Measurements from ENCODE around the gene EIF5A. TPM values are rescaled to one million over a fixed set of nuclear protein-coding genes. Genes with fewer than 3 reads are reported as not detected.

Gene EIF5A
- total RNA-seq, 1 experiment from 2014 or later, result 345 TPM

DNA sequence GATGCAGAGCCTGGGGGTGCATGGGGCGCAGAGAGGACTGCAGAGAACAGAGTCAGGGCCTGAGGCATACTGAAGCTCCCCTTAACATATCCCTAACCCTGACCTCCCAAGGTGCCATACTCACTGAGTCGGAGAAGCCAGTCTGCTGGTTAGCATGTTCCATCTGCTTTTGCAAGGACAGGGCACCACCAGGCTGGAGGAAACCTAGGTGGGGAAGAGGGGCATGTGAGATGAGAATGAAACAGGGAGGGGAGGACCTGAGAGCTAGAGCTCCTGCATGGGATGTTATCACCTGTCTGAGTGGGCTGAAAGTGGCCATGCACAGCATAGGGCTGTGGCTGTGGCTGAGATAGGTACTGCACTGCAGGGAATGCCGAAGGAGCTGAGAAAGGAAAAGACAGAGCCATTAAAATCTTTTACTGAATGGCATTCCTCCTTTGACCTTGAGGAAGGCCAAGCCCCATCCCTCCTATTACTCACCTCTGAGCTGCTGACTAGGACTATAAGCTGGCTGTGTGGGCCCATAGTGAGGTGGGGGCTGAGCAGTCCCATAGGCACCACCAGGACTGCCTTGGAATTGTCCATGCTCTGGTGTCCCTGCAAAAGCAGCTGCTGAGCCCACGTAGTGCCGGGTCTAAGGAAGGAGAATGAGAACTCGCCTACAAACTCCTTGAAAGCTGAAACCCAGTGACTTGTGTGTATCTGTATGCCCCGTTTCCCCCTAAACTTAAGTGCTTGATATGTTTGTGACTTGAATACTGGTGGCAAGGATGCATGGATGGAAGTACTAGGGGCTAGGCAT, 5.9 kb downstream of the EIF5A start:
- Mint-ChIP-seq H3K9me3 (ENCODE audit: unreplicated experiment) (no peaks in the 10 kb centered on the region), H3K27ac (ENCODE audit: unreplicated experiment) (peak overlapping the region; percentile 21), H3K27me3 (ENCODE audit: insufficient read depth, unreplicated experiment) (no peaks in the 10 kb centered on the region), H3K4me3 (ENCODE audit: unreplicated experiment) (peak overlapping the region; percentile 82), H3K4me1 (ENCODE audit: low read depth, unreplicated experiment) (peaks cover 23% of the 10 kb centered on the region), H3K36me3 (ENCODE audit: insufficient read depth, unreplicated experiment) (peaks cover 66% of the 10 kb centered on the region)
- peaks cover 5% of the 10 kb centered on the region for H3K36me3 ChIP-seq (ENCODE audit: control insufficient read depth, insufficient read depth, low read length)
- H3K4me1 ChIP-seq, result peaks cover 4% of the 10 kb centered on the region; the same call in 1 of the 2 replicates
- ChIA-PET CTCF (interaction anchor here (0.9 kb wide), 1 partner anchor 17 kb away, joined by 3 read pairs; no protein-coding TSS in a partner anchor), POLR2A (interaction anchor here (1.0 to 1.1 kb wide), 2 partner anchors 16 to 30 kb away, joined by 3 to 7 read pairs; partner anchors contain the start of gene NEURL4)
- DNase-seq, result no peak
- H3K9me3 ChIP-seq, result no peaks in the 10 kb centered on the region
- peak in 1 of 2 experiments; percentile 4 for TF ChIP-seq CTCF (IDR thresholded peaks at IDR 0.05; ENCODE audit: insufficient read depth in 1 of 2, low read depth in 1 of 2, low read length in 1 of 2, severe bottlenecking in 1 of 2, unreplicated experiment in 1 of 2)
- H3K4me3 ChIP-seq (ENCODE audit: low read depth, low read length), result no peak overlapping the region; the same call in 1 of the 2 replicates
- no peaks in the 10 kb centered on the region for H3K27me3 ChIP-seq (replicated peaks; ENCODE audit: control insufficient read depth, insufficient read depth, low read length)
- BruUV-seq (replicated peaks), result no TSS peak
- intact Hi-C loops (cut with micrococcal nuclease; ENCODE audit: unreplicated experiment), result no loop called here

DNA sequence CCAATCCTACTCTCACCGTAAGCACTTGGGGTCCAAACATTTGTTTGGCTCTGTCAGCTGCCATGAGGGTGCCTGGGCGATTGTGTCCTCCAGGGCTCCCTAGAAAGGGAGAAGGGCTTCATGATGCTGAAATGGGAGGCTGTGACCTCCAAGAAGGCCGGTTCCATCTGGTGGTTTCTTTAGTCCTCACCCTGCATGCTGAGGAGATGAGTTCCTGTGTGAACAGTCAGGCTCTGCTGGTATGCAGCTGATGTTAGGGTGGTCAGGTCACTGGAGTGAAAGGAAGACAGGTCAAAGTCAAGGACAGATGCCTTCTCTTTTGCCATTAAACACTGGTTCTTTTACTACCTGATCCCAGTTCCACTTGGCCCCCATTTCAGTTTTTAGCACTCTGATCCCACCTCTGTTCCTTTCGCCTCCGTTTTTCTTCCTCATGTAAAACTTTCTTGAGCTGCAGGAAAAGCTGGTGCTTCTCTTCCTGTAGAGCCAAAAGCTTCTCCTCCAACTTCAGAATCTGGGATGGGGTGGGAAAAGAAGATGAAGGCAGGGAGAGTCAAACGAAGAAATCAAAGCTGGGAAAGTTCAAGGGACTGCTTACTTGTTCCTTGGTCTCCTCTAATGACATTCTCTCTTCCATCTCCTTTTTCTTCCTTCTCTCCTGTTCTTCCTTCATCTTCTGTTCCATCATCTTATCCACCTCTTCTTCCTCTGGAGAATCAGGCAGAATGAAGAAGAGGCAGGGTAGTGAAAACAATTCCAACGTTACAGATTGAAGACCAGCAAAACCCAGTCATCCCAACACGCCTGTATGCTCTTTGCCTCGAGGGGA, 6.7 kb downstream of the EIF5A start:
- BruUV-seq (replicated peaks), result TSS peak; percentile 76
- H3K4me1 ChIP-seq, result peaks cover 4% of the 10 kb centered on the region; the same call in 1 of the 2 replicates

More for the DNA sequence above, 6.7 kb downstream of the EIF5A start:
- peaks cover 58% of the 10 kb centered on the region for H3K36me3 Mint-ChIP-seq (ENCODE audit: insufficient read depth, unreplicated experiment)
- no peaks in the 10 kb centered on the region for H3K27me3 Mint-ChIP-seq (ENCODE audit: insufficient read depth, unreplicated experiment)
- H3K4me3 ChIP-seq (ENCODE audit: low read depth, low read length), result peak overlapping the region; percentile 82
- ChIA-PET POLR2A (interaction anchor here (0.6 to 1.1 kb wide), 2 partner anchors 15 to 31 kb away, joined by 3 to 7 read pairs (median 3); partner anchors contain the start of gene NEURL4), CTCF (interaction anchor here (0.9 kb wide), 1 partner anchor 16 kb away, joined by 3 read pairs; no protein-coding TSS in a partner anchor)
- H3K27me3 ChIP-seq (replicated peaks; ENCODE audit: control insufficient read depth, insufficient read depth, low read length), result no peaks in the 10 kb centered on the region
- DNase-seq, result no peak
- peaks cover 5% of the 10 kb centered on the region for H3K36me3 ChIP-seq (ENCODE audit: control insufficient read depth, insufficient read depth, low read length)
- H3K4me1 Mint-ChIP-seq (ENCODE audit: low read depth, unreplicated experiment), result peaks cover 23% of the 10 kb centered on the region
- TF ChIP-seq CTCF (IDR thresholded peaks at IDR 0.05; ENCODE audit: insufficient read depth in 1 of 2, low read depth in 1 of 2, low read length in 1 of 2, severe bottlenecking in 1 of 2, unreplicated experiment in 1 of 2), result no peak
- H3K9me3 Mint-ChIP-seq (ENCODE audit: unreplicated experiment), result no peaks in the 10 kb centered on the region
- H3K4me3 Mint-ChIP-seq (ENCODE audit: unreplicated experiment), result peak overlapping the region; percentile 82
- no peaks in the 10 kb centered on the region for H3K9me3 ChIP-seq
- H3K27ac Mint-ChIP-seq (ENCODE audit: unreplicated experiment), result peak overlapping the region; percentile 21
- intact Hi-C loops (cut with micrococcal nuclease; ENCODE audit: unreplicated experiment), result loop anchor here (2.0 kb wide), 1 partner anchor 15 kb away; the partner anchor contains the start of gene NEURL4

Measured in Caco-2 (cell line).